ENCODE measurements around the gene TCHP.

DNA sequence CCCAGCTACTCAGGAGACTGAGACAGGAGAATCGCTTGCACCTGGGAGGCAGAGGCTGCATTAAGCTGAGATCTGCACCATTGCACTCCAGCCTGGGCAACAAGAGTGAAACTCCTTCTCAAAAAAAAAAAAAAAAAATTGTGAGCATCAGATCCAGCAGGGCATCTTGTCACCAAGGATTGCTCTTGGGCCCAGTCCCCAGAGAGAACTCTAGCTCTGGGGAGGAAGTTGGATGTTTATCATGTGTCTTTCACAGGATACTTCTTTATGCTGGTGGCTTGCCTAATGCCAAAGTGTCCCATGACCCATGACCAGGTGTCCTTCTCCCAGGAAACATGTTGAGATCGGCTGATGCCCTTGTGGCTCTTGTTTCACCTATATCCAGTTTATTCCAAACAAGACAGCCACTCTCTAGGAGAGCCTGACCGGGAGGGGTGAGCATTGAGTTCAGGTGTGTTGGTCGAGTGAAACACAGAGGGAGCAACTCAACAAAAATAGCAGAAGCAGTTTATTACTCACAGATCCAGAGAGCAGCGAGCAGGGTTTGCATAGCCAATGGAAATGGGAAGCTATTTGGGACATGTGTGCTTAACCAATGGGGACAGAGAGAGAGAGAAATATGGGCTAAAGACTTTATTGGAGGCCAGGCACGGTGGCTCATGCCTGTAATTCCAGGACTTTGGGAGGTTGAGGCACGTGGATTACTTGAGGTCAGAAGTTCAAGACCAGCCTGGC, 6.6 kb upstream of the TCHP start:
- TF ChIP-seq, protein P1, sequence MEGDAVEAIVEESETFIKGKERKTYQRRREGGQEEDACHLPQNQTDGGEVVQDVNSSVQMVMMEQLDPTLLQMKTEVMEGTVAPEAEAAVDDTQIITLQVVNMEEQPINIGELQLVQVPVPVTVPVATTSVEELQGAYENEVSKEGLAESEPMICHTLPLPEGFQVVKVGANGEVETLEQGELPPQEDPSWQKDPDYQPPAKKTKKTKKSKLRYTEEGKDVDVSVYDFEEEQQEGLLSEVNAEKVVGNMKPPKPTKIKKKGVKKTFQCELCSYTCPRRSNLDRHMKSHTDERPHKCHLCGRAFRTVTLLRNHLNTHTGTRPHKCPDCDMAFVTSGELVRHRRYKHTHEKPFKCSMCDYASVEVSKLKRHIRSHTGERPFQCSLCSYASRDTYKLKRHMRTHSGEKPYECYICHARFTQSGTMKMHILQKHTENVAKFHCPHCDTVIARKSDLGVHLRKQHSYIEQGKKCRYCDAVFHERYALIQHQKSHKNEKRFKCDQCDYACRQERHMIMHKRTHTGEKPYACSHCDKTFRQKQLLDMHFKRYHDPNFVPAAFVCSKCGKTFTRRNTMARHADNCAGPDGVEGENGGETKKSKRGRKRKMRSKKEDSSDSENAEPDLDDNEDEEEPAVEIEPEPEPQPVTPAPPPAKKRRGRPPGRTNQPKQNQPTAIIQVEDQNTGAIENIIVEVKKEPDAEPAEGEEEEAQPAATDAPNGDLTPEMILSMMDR (IDR thresholded peaks at IDR 0.05; ENCODE audit: poor library complexity, severe bottlenecking): no peak
- TF ChIP-seq, protein P2, sequence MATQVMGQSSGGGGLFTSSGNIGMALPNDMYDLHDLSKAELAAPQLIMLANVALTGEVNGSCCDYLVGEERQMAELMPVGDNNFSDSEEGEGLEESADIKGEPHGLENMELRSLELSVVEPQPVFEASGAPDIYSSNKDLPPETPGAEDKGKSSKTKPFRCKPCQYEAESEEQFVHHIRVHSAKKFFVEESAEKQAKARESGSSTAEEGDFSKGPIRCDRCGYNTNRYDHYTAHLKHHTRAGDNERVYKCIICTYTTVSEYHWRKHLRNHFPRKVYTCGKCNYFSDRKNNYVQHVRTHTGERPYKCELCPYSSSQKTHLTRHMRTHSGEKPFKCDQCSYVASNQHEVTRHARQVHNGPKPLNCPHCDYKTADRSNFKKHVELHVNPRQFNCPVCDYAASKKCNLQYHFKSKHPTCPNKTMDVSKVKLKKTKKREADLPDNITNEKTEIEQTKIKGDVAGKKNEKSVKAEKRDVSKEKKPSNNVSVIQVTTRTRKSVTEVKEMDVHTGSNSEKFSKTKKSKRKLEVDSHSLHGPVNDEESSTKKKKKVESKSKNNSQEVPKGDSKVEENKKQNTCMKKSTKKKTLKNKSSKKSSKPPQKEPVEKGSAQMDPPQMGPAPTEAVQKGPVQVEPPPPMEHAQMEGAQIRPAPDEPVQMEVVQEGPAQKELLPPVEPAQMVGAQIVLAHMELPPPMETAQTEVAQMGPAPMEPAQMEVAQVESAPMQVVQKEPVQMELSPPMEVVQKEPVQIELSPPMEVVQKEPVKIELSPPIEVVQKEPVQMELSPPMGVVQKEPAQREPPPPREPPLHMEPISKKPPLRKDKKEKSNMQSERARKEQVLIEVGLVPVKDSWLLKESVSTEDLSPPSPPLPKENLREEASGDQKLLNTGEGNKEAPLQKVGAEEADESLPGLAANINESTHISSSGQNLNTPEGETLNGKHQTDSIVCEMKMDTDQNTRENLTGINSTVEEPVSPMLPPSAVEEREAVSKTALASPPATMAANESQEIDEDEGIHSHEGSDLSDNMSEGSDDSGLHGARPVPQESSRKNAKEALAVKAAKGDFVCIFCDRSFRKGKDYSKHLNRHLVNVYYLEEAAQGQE (IDR thresholded peaks at IDR 0.05; ENCODE audit: borderline replicate concordance): no peak
- TF ChIP-seq EP300 (conservative IDR thresholded peaks at IDR 0.05; ENCODE audit: poor library complexity, severe bottlenecking) (no peak), TAF1 (IDR thresholded peaks at IDR 0.05; ENCODE audit: low read depth) (no peak), RAD21 (conservative IDR thresholded peaks at IDR 0.05) (no peak), MXI1 (conservative IDR thresholded peaks at IDR 0.05; ENCODE audit: poor library complexity, severe bottlenecking) (no peak), POLR2AphosphoS5 (IDR thresholded peaks at IDR 0.05) (no peak)
